Measurements from ENCODE around the gene YARS2. TPM values are rescaled to one million over a fixed set of nuclear protein-coding genes. Genes with fewer than 3 reads are reported as not detected.

Gene YARS2
- total RNA-seq, 1 donor from 2014 or later = 23.6 TPM

- no peak for DNase-seq (ENCODE audit: extremely low spot score, unreplicated experiment)
- Mint-ChIP-seq H3K36me3 (peaks cover 44% of the 10 kb centered on the region), H3K4me1 (ENCODE audit: unreplicated experiment) (peaks cover 7% of the 10 kb centered on the region), H3K9me3 (peaks cover 4% of the 10 kb centered on the region), H3K4me3 (no peak overlapping the region), H3K27me3 (no peaks in the 10 kb centered on the region), H3K27ac (no peak overlapping the region)
- TF ChIP-seq CTCF (conservative IDR thresholded peaks at IDR 0.05) = no peak
Measured at GRCh38 chr12:32698285-32698684, 57.4 kb downstream of the YARS2 start.

DNA sequence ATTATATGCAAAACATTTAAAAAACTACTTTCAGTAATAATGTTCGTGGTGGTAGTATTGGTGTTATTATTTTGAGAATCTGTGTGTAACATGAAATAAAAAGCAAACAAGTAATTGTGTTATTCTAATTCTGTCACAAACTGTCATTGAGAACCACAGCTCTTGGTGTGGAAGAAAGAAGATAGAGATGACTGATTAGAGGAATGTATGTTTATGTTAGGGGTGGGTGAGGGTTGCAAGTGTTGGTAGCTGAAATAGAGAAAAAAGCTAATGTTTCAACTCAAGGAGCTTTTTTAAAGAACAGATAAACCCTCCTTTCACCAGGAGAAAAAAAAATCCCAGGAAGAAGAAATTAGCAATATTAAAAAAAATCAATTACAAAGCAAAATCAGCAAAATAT, 58.3 kb downstream of the YARS2 start:
- Mint-ChIP-seq H3K27me3 (no peaks in the 10 kb centered on the region), H3K36me3 (peaks cover 47% of the 10 kb centered on the region), H3K27ac (no peak overlapping the region), H3K9me3 (peaks cover 4% of the 10 kb centered on the region), H3K4me3 (no peak overlapping the region), H3K4me1 (ENCODE audit: unreplicated experiment) (peaks cover 7% of the 10 kb centered on the region)
- TF ChIP-seq CTCF (conservative IDR thresholded peaks at IDR 0.05) = no peak
- DNase-seq (ENCODE audit: extremely low spot score, unreplicated experiment) = no peak

Other genes starting within 250 kb of the YARS2 start
- gene DNM1L, start 76.6 kb downstream of the YARS2 start, total RNA-seq (ENCODE audit: low replicate concordance) = 76.8 and 121 TPM in 2 replicates
- 29.5 and 116 TPM in 2 replicates for gene PKP2, start 140.9 kb upstream of the YARS2 start, total RNA-seq (ENCODE audit: low replicate concordance)